Neural cell (in vitro differentiated cells): ENCODE measurements around the gene ZNF845. TPM values are rescaled to one million over a fixed set of nuclear protein-coding genes. Genes with fewer than 3 reads are reported as not detected.

Experiments
- H2AFZ ChIP-seq: fragments of 200-600, 300-800 bp; sonication (generic), shearing (Covaris generic); 2 replicates; pipeline ENCODE4 v1.6.0; 2014; ENCODE audit warnings: low read depth, mild to moderate bottlenecking, antibody characterized with exemption, low read length, moderate library complexity
- H3F3A ChIP-seq: fragments of 200-600 bp; shearing (Covaris generic); 2 replicates; pipeline ENCODE4 v1.6.1; 2016; ENCODE audit warnings: mild to moderate bottlenecking, moderate library complexity, mixed read lengths, antibody characterized with exemption, low read length; ENCODE audit not compliant: insufficient read depth, poor library complexity, severe bottlenecking
- H3K27ac ChIP-seq: fragments of 200-600, 300-800 bp; sonication (generic), shearing (Covaris generic); 2 replicates; pipeline ENCODE4 v1.5.1; 2014; ENCODE audit warnings: mild to moderate bottlenecking, low read length, moderate library complexity
- H3K27me3 ChIP-seq: fragments of 300-800, 200-600 bp; sonication (generic), shearing (Covaris generic); 2 replicates; pipeline ENCODE4 v1.6.0; 2014; ENCODE audit warnings: mild to moderate bottlenecking, low read depth, low read length, moderate library complexity; ENCODE audit not compliant: insufficient read depth
- H3K36me3 ChIP-seq: fragments of 300-800, 200-600 bp; sonication (generic), shearing (Covaris generic); 2 replicates; pipeline ENCODE4 v1.5.1; 2014; ENCODE audit warnings: mild to moderate bottlenecking, antibody characterized with exemption, low read length, moderate library complexity; ENCODE audit not compliant: insufficient read depth
- H3K4me2 ChIP-seq: fragments of 300-800, 200-600 bp; sonication (generic), shearing (Covaris generic); 2 replicates; pipeline ENCODE4 v1.6.0; 2014; ENCODE audit warnings: mild to moderate bottlenecking, low read length
- H3K4me3 ChIP-seq: fragments of 300-800, 200-600 bp; sonication (generic), shearing (Covaris generic); 2 replicates; pipeline ENCODE4 v1.5.1; 2014; ENCODE audit warnings: mild to moderate bottlenecking, low read length, moderate library complexity
- H3K79me2 ChIP-seq: fragments of 200-600 bp; shearing (Covaris generic); replicated peaks from 2 replicates; pipeline ENCODE4 v1.6.0; 2014; ENCODE audit warnings: mild to moderate bottlenecking, low read length, moderate library complexity; ENCODE audit not compliant: insufficient read depth
- H3K9ac ChIP-seq: fragments of 300-800, 200-600 bp; sonication (generic), shearing (Covaris generic); 2 replicates; pipeline ENCODE4 v1.6.1; 2016; ENCODE audit warnings: mild to moderate bottlenecking, low read length, mixed read lengths
- H3K9me2 ChIP-seq: fragments of 200-600 bp; shearing (Covaris generic); 2 replicates; pipeline ENCODE4 v1.6.1; 2016; ENCODE audit warnings: mild to moderate bottlenecking, low read length, mixed read lengths; ENCODE audit not compliant: insufficient read depth
- H3K9me3 ChIP-seq: fragments of 200-600, 300-800 bp; sonication (generic), shearing (Covaris generic); 2 replicates; pipeline ENCODE4 v1.6.1; 2016; ENCODE audit warnings: mild to moderate bottlenecking, mixed run types, low read length, moderate library complexity, mixed read lengths
- H4K20me1 ChIP-seq: fragments of 200-600 bp; shearing (Covaris generic); 2 replicates; pipeline ENCODE4 v1.6.1; 2016; ENCODE audit warnings: mild to moderate bottlenecking, mixed run types; ENCODE audit not compliant: insufficient read depth
- CTCF ChIP-seq: fragments of 450-650 bp; IDR thresholded peaks from 2 replicates; pipeline ENCODE4 v1.5.1; 2014; ENCODE audit warnings: antibody characterized with exemption, mild to moderate bottlenecking, moderate library complexity; ENCODE audit not compliant: poor library complexity, severe bottlenecking
- EP300 ChIP-seq: fragments of 450-650 bp; conservative IDR thresholded peaks from 2 replicates; pipeline ENCODE4 v1.6.1; 2014; ENCODE audit warnings: antibody characterized with exemption, mild to moderate bottlenecking, moderate library complexity; ENCODE audit not compliant: poor library complexity, severe bottlenecking
- EZH2 ChIP-seq: fragments of 200-600, 300-800 bp; shearing (Covaris generic), sonication (generic); IDR thresholded peaks from 2 replicates; pipeline ENCODE4 v1.6.1; 2014; ENCODE audit warnings: antibody characterized with exemption, low read length, borderline replicate concordance, mild to moderate bottlenecking; ENCODE audit not compliant: insufficient read depth, poor library complexity, severe bottlenecking
- MXI1 ChIP-seq: fragments of 450-650 bp; conservative IDR thresholded peaks from 2 replicates; pipeline ENCODE4 v1.6.1; 2014; ENCODE audit warnings: antibody characterized with exemption, mild to moderate bottlenecking; ENCODE audit not compliant: poor library complexity, severe bottlenecking
- POLR2AphosphoS5 ChIP-seq: IDR thresholded peaks from 2 replicates; pipeline ENCODE4 v1.6.1; 2012
- RAD21 ChIP-seq: fragments of 450-650 bp; conservative IDR thresholded peaks from 2 replicates; pipeline ENCODE4 v1.6.1; 2014; ENCODE audit warnings: antibody characterized with exemption, mild to moderate bottlenecking, moderate library complexity
- REST ChIP-seq: IDR thresholded peaks from 2 replicates; pipeline ENCODE4 v1.6.1; 2012; ENCODE audit warnings: borderline replicate concordance
- SMC3 ChIP-seq: fragments of 450-650 bp; conservative IDR thresholded peaks from 2 replicates; pipeline ENCODE4 v1.6.1; 2014; ENCODE audit warnings: antibody characterized with exemption, mild to moderate bottlenecking, moderate library complexity; ENCODE audit not compliant: poor library complexity
- TAF1 ChIP-seq: IDR thresholded peaks from 2 replicates; pipeline ENCODE4 v1.6.1; 2012; ENCODE audit warnings: low read depth
- polyA plus RNA-seq: library from polyadenylated mRNA; depleted of rRNA; stranded (reverse); fragments of >200 nt; gene quantifications from 2 replicates; pipeline ENCODE4 v1.2.3, GENCODE V29; 2014

Gene ZNF845
- polyA plus RNA-seq, 1 donor from 2014 or later = 6.1 TPM

GRCh38 chr19:53372196-53372595, 38.6 kb downstream of the ZNF845 start:
- Histone ChIP-seq H2AFZ (no peak overlapping the region), H3K27me3 (no peaks in the 10 kb centered on the region), H3K36me3 (no peaks in the 10 kb centered on the region), H4K20me1 (no peaks in the 10 kb centered on the region), H3F3A (no peaks in the 10 kb centered on the region), H3K4me3 (no peak overlapping the region), H3K9me3 (no peaks in the 10 kb centered on the region), H3K79me2 (no peaks in the 10 kb centered on the region), H3K4me2 (no peak overlapping the region), H3K9me2 (no peaks in the 10 kb centered on the region), H3K27ac (no peak overlapping the region), H3K9ac (no peak overlapping the region)
- TF ChIP-seq MXI1 = no peak
- no peak for TF ChIP-seq TAF1
- no peak for TF ChIP-seq RAD21
- TF ChIP-seq REST = no peak
- TF ChIP-seq EP300 = no peak
- no peak for TF ChIP-seq CTCF
- TF ChIP-seq SMC3 = no peak
- no peak for TF ChIP-seq EZH2
- no peak for TF ChIP-seq POLR2AphosphoS5

GRCh38 chr19:53374288-53374687, 40.7 kb downstream of the ZNF845 start:
- Histone ChIP-seq H3K9ac (no peak overlapping the region), H3K79me2 (no peaks in the 10 kb centered on the region), H3K27ac (no peak overlapping the region), H3K9me2 (no peaks in the 10 kb centered on the region), H3K4me3 (no peak overlapping the region), H3K9me3 (no peaks in the 10 kb centered on the region), H3K27me3 (no peaks in the 10 kb centered on the region), H2AFZ (no peak overlapping the region), H3K4me2 (no peak overlapping the region), H3F3A (no peaks in the 10 kb centered on the region), H4K20me1 (no peaks in the 10 kb centered on the region), H3K36me3 (no peaks in the 10 kb centered on the region)
- no peak for TF ChIP-seq MXI1
- no peak for TF ChIP-seq SMC3
- TF ChIP-seq EZH2 = no peak
- TF ChIP-seq EP300 = no peak
- TF ChIP-seq RAD21 = no peak
- no peak for TF ChIP-seq POLR2AphosphoS5

- Histone ChIP-seq H3K36me3 (no peaks in the 10 kb centered on the region), H4K20me1 (no peaks in the 10 kb centered on the region), H3K4me2 (no peak overlapping the region), H3K9ac (no peak overlapping the region), H3F3A (no peaks in the 10 kb centered on the region), H2AFZ (no peak overlapping the region), H3K9me2 (no peaks in the 10 kb centered on the region), H3K79me2 (no peaks in the 10 kb centered on the region), H3K4me3 (no peak overlapping the region), H3K27me3 (no peaks in the 10 kb centered on the region), H3K27ac (no peak overlapping the region), H3K9me3 (no peaks in the 10 kb centered on the region)
- no peak for TF ChIP-seq EP300
- no peak for TF ChIP-seq RAD21
- no peak for TF ChIP-seq SMC3
- no peak for TF ChIP-seq TAF1
- TF ChIP-seq EZH2 = no peak
- no peak for TF ChIP-seq CTCF
- TF ChIP-seq MXI1 = no peak
- TF ChIP-seq POLR2AphosphoS5 = no peak
- TF ChIP-seq REST = no peak
Measured at GRCh38 chr19:53374743-53375142, 41.2 kb downstream of the ZNF845 start.
